Fibroblast of mammary gland (primary cell): ENCODE results near the gene TAS2R43.

Experiments
- DNase-seq: peaks from one replicate; pipeline ENCODE4 v3.0.0-alpha.2; 2010; ENCODE audit warnings: low read depth
- H3K4me3 ChIP-seq: 2 replicates; pipeline ENCODE4 v1.5.1; 2011; ENCODE audit warnings: low read depth, mild to moderate bottlenecking, low read length, moderate library complexity; ENCODE audit not compliant: control insufficient read depth
- TF ChIP-seq, protein P1 (sequence below): conservative IDR thresholded peaks from 2 replicates; pipeline ENCODE4 v1.5.1; 2011; ENCODE audit warnings: low read depth, low read length, inconsistent platforms; ENCODE audit not compliant: control insufficient read depth, insufficient read depth

TAS2R43 gene, protein sequence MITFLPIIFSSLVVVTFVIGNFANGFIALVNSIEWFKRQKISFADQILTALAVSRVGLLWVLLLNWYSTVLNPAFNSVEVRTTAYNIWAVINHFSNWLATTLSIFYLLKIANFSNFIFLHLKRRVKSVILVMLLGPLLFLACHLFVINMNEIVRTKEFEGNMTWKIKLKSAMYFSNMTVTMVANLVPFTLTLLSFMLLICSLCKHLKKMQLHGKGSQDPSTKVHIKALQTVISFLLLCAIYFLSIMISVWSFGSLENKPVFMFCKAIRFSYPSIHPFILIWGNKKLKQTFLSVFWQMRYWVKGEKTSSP

GRCh38 chr12:11092128-11092527, at the start of gene TAS2R43:
TSS of gene TAS2R43 (minus strand) at chr12:11092313. CDS start at chr12:11092229, 84 bp downstream.
- TF ChIP-seq, protein P1, sequence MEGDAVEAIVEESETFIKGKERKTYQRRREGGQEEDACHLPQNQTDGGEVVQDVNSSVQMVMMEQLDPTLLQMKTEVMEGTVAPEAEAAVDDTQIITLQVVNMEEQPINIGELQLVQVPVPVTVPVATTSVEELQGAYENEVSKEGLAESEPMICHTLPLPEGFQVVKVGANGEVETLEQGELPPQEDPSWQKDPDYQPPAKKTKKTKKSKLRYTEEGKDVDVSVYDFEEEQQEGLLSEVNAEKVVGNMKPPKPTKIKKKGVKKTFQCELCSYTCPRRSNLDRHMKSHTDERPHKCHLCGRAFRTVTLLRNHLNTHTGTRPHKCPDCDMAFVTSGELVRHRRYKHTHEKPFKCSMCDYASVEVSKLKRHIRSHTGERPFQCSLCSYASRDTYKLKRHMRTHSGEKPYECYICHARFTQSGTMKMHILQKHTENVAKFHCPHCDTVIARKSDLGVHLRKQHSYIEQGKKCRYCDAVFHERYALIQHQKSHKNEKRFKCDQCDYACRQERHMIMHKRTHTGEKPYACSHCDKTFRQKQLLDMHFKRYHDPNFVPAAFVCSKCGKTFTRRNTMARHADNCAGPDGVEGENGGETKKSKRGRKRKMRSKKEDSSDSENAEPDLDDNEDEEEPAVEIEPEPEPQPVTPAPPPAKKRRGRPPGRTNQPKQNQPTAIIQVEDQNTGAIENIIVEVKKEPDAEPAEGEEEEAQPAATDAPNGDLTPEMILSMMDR, result no peak
- no peak for DNase-seq
- H3K4me3 ChIP-seq, result no peak within 1 kb of the TSS

DNA sequence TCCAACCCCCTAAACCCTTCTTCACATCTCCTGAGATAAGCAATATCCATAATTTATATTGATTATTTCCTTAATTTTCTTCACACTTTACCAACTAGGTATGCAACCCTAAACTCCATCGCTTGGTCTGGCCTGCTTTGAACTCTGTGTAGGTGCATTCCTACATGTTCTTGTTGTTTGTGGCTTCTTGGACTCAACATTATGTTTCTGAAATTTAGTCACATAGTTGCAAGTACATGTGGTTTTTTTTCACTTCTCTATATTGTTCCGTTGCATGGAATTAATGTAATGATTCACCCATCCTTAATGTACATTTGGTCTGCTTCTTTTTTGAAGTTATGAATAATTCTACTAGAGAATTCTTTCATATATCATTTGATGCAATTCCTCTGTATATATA, 44.0 kb upstream of the TAS2R43 start:
- no peak overlapping the region for H3K4me3 ChIP-seq
- TF ChIP-seq, protein P1, result no peak
- DNase-seq, result no peak

DNA sequence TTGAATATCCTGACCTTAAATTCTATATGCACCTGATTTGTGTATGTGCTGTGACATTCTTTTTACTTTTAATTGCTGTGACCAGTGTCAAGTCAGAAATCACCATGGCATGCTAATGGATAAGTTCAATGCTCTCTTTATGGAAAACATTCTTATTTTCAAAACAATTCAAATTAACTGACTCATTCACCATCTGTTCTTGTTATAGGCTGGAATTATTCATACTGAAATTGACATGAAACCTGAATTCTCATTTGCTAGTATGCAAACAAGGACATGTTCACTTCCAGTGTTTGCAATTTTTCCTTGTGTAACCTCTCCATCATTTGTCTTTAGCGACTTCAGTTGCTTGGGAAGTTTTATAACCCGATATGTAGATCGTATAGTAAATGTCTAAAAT, 42.2 kb upstream of the TAS2R43 start, which contains the start of gene TAS2R30:
TAS2R30 (minus strand) TSS at position 340 of the 400 bp plus-strand sequence. CDS start 400 bp downstream, outside the sequence.
- peak; percentile 10 for DNase-seq
- TF ChIP-seq, protein P1, result no peak
- H3K4me3 ChIP-seq, result no peak within 1 kb of the TSS

DNA sequence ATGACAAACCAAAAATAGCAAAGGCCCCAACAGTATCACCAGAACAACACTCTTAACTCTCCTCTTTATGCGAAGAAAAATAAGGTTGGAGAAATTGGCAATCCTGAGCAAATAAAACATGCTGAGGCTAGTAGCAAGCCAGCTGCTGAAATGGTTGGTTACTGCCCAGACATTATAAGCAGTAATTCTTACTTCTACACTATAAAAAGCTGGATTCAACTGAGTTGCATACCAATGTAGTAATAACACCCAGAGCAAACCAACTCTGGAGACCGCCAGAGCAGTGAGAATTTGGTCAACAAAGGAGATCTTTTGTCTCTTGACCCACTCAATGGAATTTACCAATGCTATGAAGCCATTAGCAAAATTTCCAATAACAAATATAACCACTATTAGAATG, 41.7 kb upstream of the TAS2R43 start:
- TF ChIP-seq, protein P1, result no peak
- no peak overlapping the region for H3K4me3 ChIP-seq
- no peak for DNase-seq

- no peak for DNase-seq
- TF ChIP-seq, protein P1, result no peak
Observed at GRCh38 chr12:11133162-11133561, 41.0 kb upstream of the TAS2R43 start.

GRCh38 chr12:11130999-11131398, 38.9 kb upstream of the TAS2R43 start:
- no peak overlapping the region for H3K4me3 ChIP-seq
- no peak for DNase-seq
- TF ChIP-seq, protein P1, result no peak

More at GRCh38 chr12:11133162-11133561, 41.0 kb upstream of the TAS2R43 start:
- no peak overlapping the region for H3K4me3 ChIP-seq
